Kidney epithelial cell (primary cell): Measurements from ENCODE around the gene IFT25. TPM values are rescaled to one million over a fixed set of nuclear protein-coding genes. Genes with fewer than 3 reads are reported as not detected.

Experiments used
- DNase-seq: peaks from one replicate; pipeline ENCODE4 v3.0.0-alpha.2; 2010; ENCODE audit warnings: low read depth
- H3K27me3 ChIP-seq: 2 replicates; pipeline ENCODE4 v1.6.0; 2011; ENCODE audit warnings: low read length; ENCODE audit not compliant: control insufficient read depth, insufficient read depth
- H3K36me3 ChIP-seq: 2 replicates; pipeline ENCODE4 v1.5.1; 2011; ENCODE audit warnings: low read length; ENCODE audit not compliant: control insufficient read depth, insufficient read depth
- H3K4me3 ChIP-seq: 2 replicates; pipeline ENCODE4 v1.5.1; 2011; ENCODE audit warnings: low read depth, mild to moderate bottlenecking, control low read depth, low read length
- total RNA-seq: library from RNA; depleted of rRNA; stranded (reverse); fragments of >200 nt; gene quantifications from 2 replicates; pipeline ENCODE4 v1.2.3, GENCODE V29; 2015
- TF ChIP-seq, protein P1 (sequence below): IDR thresholded peaks from 2 replicates; pipeline ENCODE4 v1.5.1; 2011; ENCODE audit warnings: mild to moderate bottlenecking, moderate library complexity, low read length, control low read depth, inconsistent platforms; ENCODE audit not compliant: insufficient read depth, poor library complexity, severe bottlenecking

The IFT25 gene
- total RNA-seq, 1 donor from 2014 or later: 9.5 TPM

GRCh38 chr1:53942127-53942957 is 3.2 kb downstream of the IFT25 start:
- DNase-seq: no peak
- TF ChIP-seq, protein P1, sequence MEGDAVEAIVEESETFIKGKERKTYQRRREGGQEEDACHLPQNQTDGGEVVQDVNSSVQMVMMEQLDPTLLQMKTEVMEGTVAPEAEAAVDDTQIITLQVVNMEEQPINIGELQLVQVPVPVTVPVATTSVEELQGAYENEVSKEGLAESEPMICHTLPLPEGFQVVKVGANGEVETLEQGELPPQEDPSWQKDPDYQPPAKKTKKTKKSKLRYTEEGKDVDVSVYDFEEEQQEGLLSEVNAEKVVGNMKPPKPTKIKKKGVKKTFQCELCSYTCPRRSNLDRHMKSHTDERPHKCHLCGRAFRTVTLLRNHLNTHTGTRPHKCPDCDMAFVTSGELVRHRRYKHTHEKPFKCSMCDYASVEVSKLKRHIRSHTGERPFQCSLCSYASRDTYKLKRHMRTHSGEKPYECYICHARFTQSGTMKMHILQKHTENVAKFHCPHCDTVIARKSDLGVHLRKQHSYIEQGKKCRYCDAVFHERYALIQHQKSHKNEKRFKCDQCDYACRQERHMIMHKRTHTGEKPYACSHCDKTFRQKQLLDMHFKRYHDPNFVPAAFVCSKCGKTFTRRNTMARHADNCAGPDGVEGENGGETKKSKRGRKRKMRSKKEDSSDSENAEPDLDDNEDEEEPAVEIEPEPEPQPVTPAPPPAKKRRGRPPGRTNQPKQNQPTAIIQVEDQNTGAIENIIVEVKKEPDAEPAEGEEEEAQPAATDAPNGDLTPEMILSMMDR: no peak
- Histone ChIP-seq H3K4me3 (no peak overlapping the region), H3K36me3 (no peaks in the 10 kb centered on the region), H3K27me3 (no peaks in the 10 kb centered on the region)

- TF ChIP-seq, protein P1: no peak
- Histone ChIP-seq H3K27me3 (no peaks in the 10 kb centered on the region), H3K36me3 (no peaks in the 10 kb centered on the region), H3K4me3 (no peak overlapping the region)
- DNase-seq: no peak
These were observed 7.2 kb downstream of the IFT25 start for GRCh38 chr1:53938136-53938830.

GRCh38 chr1:53936430-53936829 is 9.1 kb downstream of the IFT25 start:
- TF ChIP-seq, protein P1: no peak
- Histone ChIP-seq H3K4me3 (no peak overlapping the region), H3K36me3 (no peaks in the 10 kb centered on the region), H3K27me3 (no peaks in the 10 kb centered on the region)
- no peak for DNase-seq

- DNase-seq: no peak
- H3K36me3 ChIP-seq: no peaks in the 10 kb centered on the region
- H3K4me3 ChIP-seq: no peak overlapping the region
- TF ChIP-seq, protein P1: no peak
- no peaks in the 10 kb centered on the region for H3K27me3 ChIP-seq
These were observed 11.2 kb downstream of the IFT25 start for GRCh38 chr1:53934170-53934765.

DNA sequence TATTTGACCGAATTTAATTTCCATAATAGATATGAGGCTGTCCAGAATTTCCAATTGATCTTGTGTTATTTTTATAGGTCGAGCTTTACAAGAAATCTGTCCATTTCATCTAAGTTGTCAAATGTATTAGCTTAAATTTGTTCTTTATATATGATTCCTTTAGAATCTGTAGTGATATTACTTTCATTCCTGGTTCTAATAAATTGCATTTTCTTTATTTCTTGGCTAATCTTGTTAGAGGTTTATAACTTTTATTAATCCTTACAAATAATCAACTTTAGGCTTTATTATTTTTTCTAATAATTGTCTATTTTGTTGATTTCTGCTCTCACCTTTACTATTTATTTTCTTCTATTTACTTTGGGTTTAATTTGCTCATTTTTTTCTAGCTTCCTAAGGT is 14.0 kb downstream of the IFT25 start:
- Histone ChIP-seq H3K36me3 (no peaks in the 10 kb centered on the region), H3K4me3 (no peak overlapping the region), H3K27me3 (no peaks in the 10 kb centered on the region)
- DNase-seq: no peak
- TF ChIP-seq, protein P1: no peak
